IPS-18a (cell line): ENCODE data around the gene CPNE4.
"Not testable (repeated sequence)": the region's sequence is repeated elsewhere in the genome, so short reads cannot be mapped to it uniquely, and the experiment has no call there.

Source experiments
- H3K27ac ChIP-seq: one replicate; pipeline ENCODE4 v1.5.1; 2013; ENCODE audit warnings: low read length
- H3K27me3 ChIP-seq: one replicate; pipeline ENCODE4 v1.6.1; 2013; ENCODE audit warnings: mild to moderate bottlenecking, low read length; ENCODE audit not compliant: control insufficient read depth, insufficient read depth
- H3K36me3 ChIP-seq: one replicate; pipeline ENCODE4 v1.6.1; 2013; ENCODE audit warnings: low read depth, low read length; ENCODE audit not compliant: control insufficient read depth
- H3K4me1 ChIP-seq: one replicate; pipeline ENCODE4 v1.6.1; 2013; ENCODE audit warnings: low read depth, low read length; ENCODE audit not compliant: control insufficient read depth
- H3K4me3 ChIP-seq: one replicate; pipeline ENCODE4 v1.5.1; 2013; ENCODE audit warnings: low read length
- H3K9ac ChIP-seq: one replicate; pipeline ENCODE4 v1.6.1; 2013; ENCODE audit warnings: mild to moderate bottlenecking, low read length, moderate library complexity
- H3K9me3 ChIP-seq: one replicate; pipeline ENCODE4 v1.6.1; 2013; ENCODE audit warnings: low read depth, low read length; ENCODE audit not compliant: control insufficient read depth

CPNE4 gene

DNA sequence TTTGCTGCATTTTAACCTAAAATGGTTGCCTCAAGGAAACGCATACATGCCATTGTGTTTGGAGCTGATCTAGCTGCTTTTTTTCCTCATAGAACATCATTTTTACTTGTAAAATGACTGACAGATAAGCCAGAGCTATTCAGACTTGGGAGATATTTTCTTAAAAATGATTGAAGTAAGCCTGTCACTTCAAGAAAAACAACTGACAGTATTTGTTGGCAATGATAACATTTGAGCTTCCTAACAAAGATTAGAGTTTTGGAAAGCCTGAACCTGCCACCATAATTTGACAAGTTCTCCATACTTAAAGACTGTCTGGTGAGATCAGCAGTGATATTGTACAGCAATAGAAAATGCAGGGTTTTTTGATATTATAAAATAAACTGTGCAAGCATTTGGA, 504.4 kb downstream of the CPNE4 start:
- Histone ChIP-seq H3K27me3 (no peaks in the 10 kb centered on the region), H3K36me3 (no peaks in the 10 kb centered on the region), H3K9me3 (no peaks in the 10 kb centered on the region), H3K9ac (no peak overlapping the region), H3K4me3 (no peak overlapping the region), H3K4me1 (peaks cover under 1% of the 10 kb centered on the region), H3K27ac (no peak overlapping the region)

DNA sequence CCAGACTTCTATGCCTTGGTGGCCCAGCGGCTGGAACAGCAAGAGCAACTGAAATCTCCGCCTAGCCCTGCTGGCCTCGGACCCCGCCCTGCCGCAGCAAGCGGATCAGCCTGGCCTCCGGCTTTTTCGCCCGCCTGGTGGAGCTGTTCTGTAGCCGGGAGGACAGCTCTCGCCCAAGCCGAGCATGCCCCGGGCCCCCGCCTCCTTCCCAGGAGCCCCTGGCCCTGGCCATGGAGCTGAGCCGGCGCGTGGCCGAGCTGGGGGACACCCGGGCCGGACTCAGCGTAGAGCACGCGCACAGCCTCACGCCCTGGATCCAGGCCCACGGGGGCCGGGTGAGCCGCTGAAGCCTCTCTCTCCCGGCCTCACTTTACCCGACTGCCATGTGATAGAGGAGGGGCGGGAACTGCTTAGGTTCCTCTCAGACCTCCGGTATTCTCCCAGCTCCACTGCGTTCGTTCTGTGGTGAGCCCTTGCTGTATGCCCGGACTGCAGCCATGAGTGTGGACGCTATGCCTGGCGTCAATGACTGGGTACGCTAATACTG, 507.9 kb downstream of the CPNE4 start:
- Histone ChIP-seq H3K4me1 (no peaks in the 10 kb centered on the region), H3K9me3 (no peaks in the 10 kb centered on the region), H3K4me3 (no peak overlapping the region), H3K27ac (no peak overlapping the region), H3K9ac (no peak overlapping the region), H3K27me3 (no peaks in the 10 kb centered on the region), H3K36me3 (no peaks in the 10 kb centered on the region)

DNA sequence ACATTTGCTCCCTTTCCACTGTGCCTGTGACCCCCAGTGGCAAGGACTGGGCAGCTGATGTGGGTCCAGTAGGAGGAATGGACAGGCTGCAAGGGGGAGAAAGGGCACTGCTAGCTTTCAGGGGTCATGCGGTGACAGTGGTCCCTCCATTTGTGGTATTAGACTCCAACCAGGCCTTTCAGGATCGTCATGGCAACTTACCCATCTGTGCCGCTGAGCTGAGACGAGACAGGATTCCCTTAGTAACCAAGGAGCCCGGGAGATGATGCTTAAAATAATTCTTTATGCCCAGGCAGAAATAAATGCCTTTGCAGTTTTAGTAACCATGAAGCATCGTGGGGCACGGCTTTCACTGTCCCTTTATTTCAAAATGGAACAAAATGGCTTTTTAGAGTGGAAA, 516.1 kb downstream of the CPNE4 start:
- Histone ChIP-seq H3K9me3 (no peaks in the 10 kb centered on the region), H3K27ac (no peak overlapping the region), H3K9ac (no peak overlapping the region), H3K4me1 (no peaks in the 10 kb centered on the region), H3K27me3 (no peaks in the 10 kb centered on the region), H3K4me3 (no peak overlapping the region), H3K36me3 (no peaks in the 10 kb centered on the region)

DNA sequence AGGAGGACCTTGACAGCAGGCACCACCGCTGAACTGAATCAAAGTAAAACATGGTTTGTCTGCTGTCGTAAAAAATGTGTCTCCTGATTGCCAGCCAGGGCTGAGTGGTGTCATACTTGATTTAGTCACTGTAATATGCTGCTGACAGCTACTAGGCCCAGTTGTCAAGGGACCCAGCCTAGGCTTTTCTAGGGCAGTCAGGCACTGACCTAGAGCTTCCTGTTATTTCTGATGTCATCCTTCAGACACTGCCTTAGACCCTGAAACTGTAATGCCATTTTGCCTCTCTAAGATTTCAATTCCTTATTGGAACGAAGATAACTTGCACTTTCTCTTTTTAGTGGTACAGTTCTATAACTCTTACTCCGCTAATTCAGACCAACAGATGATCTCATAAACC, 529.4 kb downstream of the CPNE4 start:
- no peaks in the 10 kb centered on the region for H3K9me3 ChIP-seq
- H3K4me1 ChIP-seq, result no peaks in the 10 kb centered on the region
- peaks cover 30% of the 10 kb centered on the region for H3K27me3 ChIP-seq
- H3K4me3 ChIP-seq, result no peak overlapping the region
- peaks cover under 1% of the 10 kb centered on the region for H3K36me3 ChIP-seq
- no peak overlapping the region for H3K9ac ChIP-seq
- no peak overlapping the region for H3K27ac ChIP-seq

DNA sequence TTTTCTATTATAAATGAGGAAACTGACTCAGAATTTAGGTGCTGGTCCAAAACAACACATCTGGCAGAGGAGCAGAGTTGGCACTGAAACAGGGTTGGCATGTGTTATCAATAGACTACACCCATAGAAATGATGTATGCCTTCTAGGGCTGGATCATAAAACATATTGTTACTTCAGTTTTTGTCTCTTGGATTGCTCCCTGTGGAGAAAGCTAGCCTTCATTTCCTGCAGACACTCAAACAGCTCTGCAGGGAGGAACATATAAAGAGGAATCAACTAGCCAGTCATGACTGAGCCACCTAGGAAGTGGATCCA, 531.5 kb downstream of the CPNE4 start:
- no peaks in the 10 kb centered on the region for H3K4me1 ChIP-seq
- peaks cover 19% of the 10 kb centered on the region for H3K36me3 ChIP-seq
- peaks cover 30% of the 10 kb centered on the region for H3K27me3 ChIP-seq
- no peak overlapping the region for H3K27ac ChIP-seq
- H3K9me3 ChIP-seq, result no peaks in the 10 kb centered on the region
- peak overlapping the region; percentile 98 for H3K4me3 ChIP-seq
- peak overlapping the region; percentile 98 for H3K9ac ChIP-seq

DNA sequence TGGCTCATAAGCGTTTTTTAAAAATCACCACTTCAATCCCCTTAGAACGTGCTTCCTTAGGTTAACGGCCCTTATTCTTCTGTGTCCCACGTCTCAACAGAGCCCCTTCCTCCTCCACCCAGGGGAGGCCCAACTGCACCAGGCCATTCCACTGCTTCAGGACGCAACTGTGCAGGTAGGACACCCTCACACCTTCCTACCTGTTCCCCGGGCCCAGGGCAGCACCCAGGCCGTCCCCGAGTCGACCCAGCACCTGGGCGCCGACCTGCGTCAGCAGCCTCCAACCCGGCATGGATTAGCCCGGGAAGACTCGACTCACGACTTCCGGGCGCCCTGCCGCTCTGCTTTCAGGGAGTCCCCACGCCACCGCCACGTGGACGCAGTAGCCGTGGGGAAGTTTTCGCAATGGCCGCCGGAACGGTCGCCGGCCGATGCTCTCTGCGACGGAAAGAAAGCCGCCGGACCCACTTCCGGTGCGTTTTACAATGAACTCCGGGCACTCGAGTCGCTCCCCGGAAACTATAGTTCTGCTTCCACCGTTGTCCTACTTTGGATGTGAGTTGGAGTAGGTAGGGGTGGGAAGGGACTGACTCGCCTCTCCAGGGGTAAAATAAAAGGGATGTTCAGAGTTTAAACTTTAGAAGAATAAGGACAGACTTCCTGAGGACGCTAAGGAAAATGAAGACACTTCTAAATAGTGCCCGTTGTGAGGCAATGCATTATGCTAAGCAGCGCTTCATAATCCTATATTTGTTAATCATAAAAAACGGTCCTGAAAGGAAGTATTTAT, 532.1 kb downstream of the CPNE4 start, which contains the start of gene MRPL3:
TSS of gene MRPL3 (minus strand) at position 442 of the 790 bp plus-strand sequence. CDS start at position 292, 150 bp downstream.
- H3K36me3 ChIP-seq, result peaks cover 24% of the 10 kb centered on the region
- H3K4me1 ChIP-seq, result no peaks in the 10 kb centered on the region
- H3K27ac ChIP-seq, result peak within 1 kb of the TSS; percentile 91
- H3K4me3 ChIP-seq, result peak within 1 kb of the TSS; percentile 98
- H3K9ac ChIP-seq, result peak within 1 kb of the TSS; percentile 98
- peaks cover 30% of the 10 kb centered on the region for H3K27me3 ChIP-seq
- H3K9me3 ChIP-seq, result no peaks in the 10 kb centered on the region

DNA sequence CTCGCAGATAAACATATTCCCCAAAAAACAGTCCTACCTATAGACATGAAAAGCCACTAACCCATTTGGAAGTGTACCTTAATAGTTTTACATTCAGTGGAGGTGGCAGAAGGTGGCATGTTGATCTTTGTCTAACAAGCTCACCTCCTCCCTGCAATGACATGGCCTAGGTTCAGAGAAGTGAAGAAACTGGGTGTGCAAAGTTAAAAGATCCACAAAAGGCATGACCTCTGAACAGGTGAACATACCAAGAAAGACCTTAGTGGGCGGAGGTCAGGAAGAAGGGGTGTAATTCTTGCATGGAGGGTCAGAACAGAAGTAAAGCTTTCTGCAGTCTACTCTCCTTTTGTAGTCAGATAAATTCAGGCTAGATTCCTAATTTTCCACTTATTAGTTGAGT, 532.9 kb downstream of the CPNE4 start:
- H3K4me1 ChIP-seq, result no peaks in the 10 kb centered on the region
- peak overlapping the region; percentile 91 for H3K27ac ChIP-seq
- H3K9me3 ChIP-seq, result no peaks in the 10 kb centered on the region
- H3K36me3 ChIP-seq, result peaks cover 31% of the 10 kb centered on the region
- peaks cover 25% of the 10 kb centered on the region for H3K27me3 ChIP-seq
- H3K9ac ChIP-seq, result peak overlapping the region; percentile 98
- H3K4me3 ChIP-seq, result peak overlapping the region; percentile 98

DNA sequence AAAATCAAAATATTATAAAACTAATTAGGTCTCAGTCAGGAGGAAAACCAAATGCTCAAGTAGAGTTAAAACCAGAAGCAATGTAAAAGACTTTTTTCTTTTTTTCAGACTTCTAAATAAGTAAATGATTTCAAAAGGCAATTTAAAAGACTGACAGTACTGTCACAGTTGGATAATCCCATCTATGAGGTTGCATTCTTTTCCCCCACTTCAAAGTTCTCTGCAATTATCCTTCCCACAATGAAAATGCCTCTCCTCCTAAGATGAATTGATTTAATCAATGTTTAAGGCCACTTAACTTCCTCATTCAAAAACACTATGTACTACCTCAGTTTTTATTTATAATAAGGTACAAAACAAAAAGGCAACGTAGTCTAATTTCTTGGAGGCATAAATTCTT, 540.1 kb downstream of the CPNE4 start:
- peaks cover 88% of the 10 kb centered on the region for H3K36me3 ChIP-seq
- H3K9ac ChIP-seq, result no peak overlapping the region
- no peak overlapping the region for H3K4me3 ChIP-seq
- no peak overlapping the region for H3K27ac ChIP-seq
- no peaks in the 10 kb centered on the region for H3K4me1 ChIP-seq
- no peaks in the 10 kb centered on the region for H3K9me3 ChIP-seq
- H3K27me3 ChIP-seq, result no peaks in the 10 kb centered on the region

DNA sequence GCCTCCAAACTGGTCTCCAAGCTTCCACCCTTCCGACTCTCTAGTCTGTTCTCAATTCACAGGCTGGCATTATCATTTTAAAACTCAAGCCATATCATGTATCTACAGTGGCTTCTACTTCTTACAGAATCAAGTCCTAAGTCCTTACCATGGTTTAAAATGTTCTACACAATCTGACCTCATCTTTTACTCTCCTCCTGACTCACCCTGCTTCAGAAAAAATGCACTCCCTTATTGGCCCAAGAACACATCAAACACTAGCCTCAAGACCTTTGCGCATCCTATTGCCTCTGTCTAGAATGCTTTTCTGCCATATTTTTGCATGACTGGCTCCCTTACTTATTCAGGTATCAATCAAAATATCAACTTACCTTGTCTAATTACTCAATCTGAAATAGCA, 543.0 kb downstream of the CPNE4 start:
- H3K4me3 ChIP-seq, result no peak overlapping the region
- peaks cover 84% of the 10 kb centered on the region for H3K36me3 ChIP-seq
- H3K9ac ChIP-seq, result no peak overlapping the region
- H3K4me1 ChIP-seq, result no peaks in the 10 kb centered on the region
- no peaks in the 10 kb centered on the region for H3K27me3 ChIP-seq
- H3K27ac ChIP-seq, result no peak overlapping the region
- H3K9me3 ChIP-seq, result no peaks in the 10 kb centered on the region

DNA sequence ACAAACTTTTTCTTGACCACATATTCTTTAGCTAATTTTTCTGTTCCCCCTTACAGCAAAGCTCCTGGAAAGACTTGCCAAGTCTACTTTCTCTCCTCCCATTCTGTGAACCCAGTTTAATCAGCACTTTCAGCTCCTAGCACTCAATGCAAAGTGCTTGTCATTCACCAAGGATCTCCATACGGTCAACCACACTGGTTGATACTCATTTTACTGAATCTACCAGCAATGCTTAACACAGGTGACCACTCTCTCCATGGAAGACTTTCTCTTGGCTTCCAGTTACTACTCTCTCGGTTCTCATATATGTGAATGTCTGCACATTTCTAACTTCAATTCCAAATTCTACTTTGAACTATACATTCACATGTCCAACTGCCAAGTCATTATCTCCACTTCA, 543.7 kb downstream of the CPNE4 start:
- H3K27me3 ChIP-seq, result no peaks in the 10 kb centered on the region
- no peaks in the 10 kb centered on the region for H3K9me3 ChIP-seq
- H3K9ac ChIP-seq, result no peak overlapping the region
- H3K4me3 ChIP-seq, result no peak overlapping the region
- H3K4me1 ChIP-seq, result no peaks in the 10 kb centered on the region
- no peak overlapping the region for H3K27ac ChIP-seq
- peaks cover 77% of the 10 kb centered on the region for H3K36me3 ChIP-seq

DNA sequence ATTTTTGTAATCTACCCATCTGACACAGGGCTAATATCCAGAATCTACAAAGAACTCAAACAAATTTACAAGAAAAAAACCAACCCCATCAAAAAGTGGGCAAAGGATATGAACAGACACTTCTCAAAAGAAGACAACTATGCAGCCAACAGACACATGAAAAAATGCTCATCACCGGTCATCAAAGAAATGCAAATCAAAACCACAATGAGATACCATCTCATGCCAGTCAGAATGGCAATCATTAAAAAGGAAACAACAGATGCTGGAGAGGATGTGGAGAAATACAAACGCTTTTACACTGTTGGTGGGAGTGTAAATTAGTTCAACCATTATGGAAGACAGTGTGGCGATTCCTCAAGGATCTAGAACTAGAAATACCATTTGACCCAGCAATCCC, 548.3 kb downstream of the CPNE4 start:
- H3K9ac ChIP-seq, H3K4me1 ChIP-seq, H3K4me3 ChIP-seq, H3K9me3 ChIP-seq, H3K27ac ChIP-seq, H3K27me3 ChIP-seq: not testable (repeated sequence)
- H3K36me3 ChIP-seq, result peaks cover 62% of the 10 kb centered on the region

DNA sequence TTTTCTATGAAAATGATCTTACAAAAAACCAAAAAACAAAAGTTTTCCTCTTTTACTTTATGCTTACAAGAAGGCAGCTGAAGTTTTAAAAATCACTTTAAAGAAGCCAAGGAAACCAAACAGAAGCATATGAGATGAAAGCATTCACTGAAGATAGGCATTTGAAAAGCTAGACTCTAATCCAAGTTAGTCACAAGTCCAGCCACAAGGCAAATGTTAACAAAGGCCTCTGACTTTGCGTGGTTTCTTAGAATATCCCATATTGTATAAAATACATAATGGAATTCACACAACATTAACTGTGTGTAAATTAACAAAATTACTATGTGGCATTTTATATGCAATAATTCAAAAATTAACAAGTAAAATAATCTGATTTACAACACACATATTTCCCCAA, 549.7 kb downstream of the CPNE4 start:
- no peak overlapping the region for H3K4me3 ChIP-seq
- H3K9ac ChIP-seq, result no peak overlapping the region
- no peaks in the 10 kb centered on the region for H3K9me3 ChIP-seq
- H3K27ac ChIP-seq, result no peak overlapping the region
- no peaks in the 10 kb centered on the region for H3K4me1 ChIP-seq
- H3K36me3 ChIP-seq, result peaks cover 61% of the 10 kb centered on the region
- H3K27me3 ChIP-seq, result no peaks in the 10 kb centered on the region
